Fibroblast of lung (primary cell): ENCODE results near the gene CCDC18.
"Not testable (repeated sequence)": the region's sequence is repeated elsewhere in the genome, so short reads cannot be mapped to it uniquely, and the experiment has no call there.

Experiments
- EZH2 ChIP-seq: IDR thresholded peaks from 2 replicates; pipeline ENCODE4 v1.5.1; 2012; ENCODE audit warnings: low read length, control low read depth, mild to moderate bottlenecking; ENCODE audit errors: missing control alignments
- TF ChIP-seq, protein P1 (sequence below), 2 donors: IDR thresholded peaks in 1 of 2; conservative IDR thresholded peaks in 1 of 2; 1 replicate in 1 of 2; 2 replicates in 1 of 2; pipeline ENCODE4 v1.5.1; 2011 to 2012; ENCODE audit warnings: low read length in 2 of 2, control low read depth in 1 of 2, inconsistent platforms in 1 of 2, low read depth in 1 of 2, mild to moderate bottlenecking in 1 of 2

GRCh38 chr1:93260726-93261125 lies 80.2 kb downstream of the CCDC18 start:
- not testable (repeated sequence) for TF ChIP-seq EZH2
- TF ChIP-seq, protein P1, sequence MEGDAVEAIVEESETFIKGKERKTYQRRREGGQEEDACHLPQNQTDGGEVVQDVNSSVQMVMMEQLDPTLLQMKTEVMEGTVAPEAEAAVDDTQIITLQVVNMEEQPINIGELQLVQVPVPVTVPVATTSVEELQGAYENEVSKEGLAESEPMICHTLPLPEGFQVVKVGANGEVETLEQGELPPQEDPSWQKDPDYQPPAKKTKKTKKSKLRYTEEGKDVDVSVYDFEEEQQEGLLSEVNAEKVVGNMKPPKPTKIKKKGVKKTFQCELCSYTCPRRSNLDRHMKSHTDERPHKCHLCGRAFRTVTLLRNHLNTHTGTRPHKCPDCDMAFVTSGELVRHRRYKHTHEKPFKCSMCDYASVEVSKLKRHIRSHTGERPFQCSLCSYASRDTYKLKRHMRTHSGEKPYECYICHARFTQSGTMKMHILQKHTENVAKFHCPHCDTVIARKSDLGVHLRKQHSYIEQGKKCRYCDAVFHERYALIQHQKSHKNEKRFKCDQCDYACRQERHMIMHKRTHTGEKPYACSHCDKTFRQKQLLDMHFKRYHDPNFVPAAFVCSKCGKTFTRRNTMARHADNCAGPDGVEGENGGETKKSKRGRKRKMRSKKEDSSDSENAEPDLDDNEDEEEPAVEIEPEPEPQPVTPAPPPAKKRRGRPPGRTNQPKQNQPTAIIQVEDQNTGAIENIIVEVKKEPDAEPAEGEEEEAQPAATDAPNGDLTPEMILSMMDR (conservative IDR thresholded peaks at IDR 0.05 in 1 of 2, IDR thresholded peaks at IDR 0.05 in 1 of 2; ENCODE audit: low read depth in 1 of 2, low read length in 2 of 2): not testable (repeated sequence)
